Activated CD8-positive, alpha-beta memory T cell treated with anti-CD3 and anti-CD28 coated beads, Interleukin-2, amount 10 ng/mL, durations not matched to agents 7 days and 5 days (primary cell): Measurements from ENCODE around the gene PRKCE. TPM values are rescaled to one million over a fixed set of nuclear protein-coding genes. Genes with fewer than 3 reads are reported as not detected.
A peak's percentile ranks its signal among the peaks of the same experiment; 100 is the strongest.
"Not testable (repeated sequence)": the region's sequence is repeated elsewhere in the genome, so short reads cannot be mapped to it uniquely, and the experiment has no call there.

ENCODE experiments used
- ATAC-seq: fragments of 150-1000 bp; cut with Tn5 transposase; one replicate; pipeline ENCODE4 v1.10.0; 2021; ENCODE audit warnings: moderate library complexity
- CTCF ChIA-PET: fragments of 350-600 bp; sonication (Branson Sonifier 250); formaldehyde crosslinking; loops from one replicate; lab custom pipeline; 2021; ENCODE audit warnings: antibody characterized with exemption; lab: Charles Lee
- DNase-seq: peaks from one replicate; pipeline ENCODE4 v3.0.0-alpha.2; 2020
- H3K27ac Mint-ChIP-seq: one replicate; pipeline ENCODE4 v1.8.0; 2021; ENCODE audit warnings: mild to moderate bottlenecking, mixed read lengths
- H3K27me3 Mint-ChIP-seq: one replicate; pipeline ENCODE4 v1.8.0; 2021; ENCODE audit warnings: mixed read lengths
- H3K36me3 Mint-ChIP-seq: one replicate; pipeline ENCODE4 v1.8.0; 2021; ENCODE audit warnings: mild to moderate bottlenecking, mixed read lengths
- H3K4me1 Mint-ChIP-seq: one replicate; pipeline ENCODE4 v1.8.0; 2021; ENCODE audit warnings: mixed read lengths
- H3K4me3 Mint-ChIP-seq: one replicate; pipeline ENCODE4 v1.8.0; 2021; ENCODE audit warnings: mild to moderate bottlenecking, moderate library complexity, mixed read lengths
- H3K9me3 Mint-ChIP-seq: one replicate; pipeline ENCODE4 v1.8.0; 2022; ENCODE audit warnings: low read depth, mixed read lengths
- total RNA-seq, 2 experiments: library from RNA; stranded (reverse); gene quantifications; one replicate each; pipeline ENCODE4 v1.2.3, GENCODE V29; 2021

Gene PRKCE
- total RNA-seq, 2 experiments from 2014 or later: 16.7 to 39.2 TPM

DNA sequence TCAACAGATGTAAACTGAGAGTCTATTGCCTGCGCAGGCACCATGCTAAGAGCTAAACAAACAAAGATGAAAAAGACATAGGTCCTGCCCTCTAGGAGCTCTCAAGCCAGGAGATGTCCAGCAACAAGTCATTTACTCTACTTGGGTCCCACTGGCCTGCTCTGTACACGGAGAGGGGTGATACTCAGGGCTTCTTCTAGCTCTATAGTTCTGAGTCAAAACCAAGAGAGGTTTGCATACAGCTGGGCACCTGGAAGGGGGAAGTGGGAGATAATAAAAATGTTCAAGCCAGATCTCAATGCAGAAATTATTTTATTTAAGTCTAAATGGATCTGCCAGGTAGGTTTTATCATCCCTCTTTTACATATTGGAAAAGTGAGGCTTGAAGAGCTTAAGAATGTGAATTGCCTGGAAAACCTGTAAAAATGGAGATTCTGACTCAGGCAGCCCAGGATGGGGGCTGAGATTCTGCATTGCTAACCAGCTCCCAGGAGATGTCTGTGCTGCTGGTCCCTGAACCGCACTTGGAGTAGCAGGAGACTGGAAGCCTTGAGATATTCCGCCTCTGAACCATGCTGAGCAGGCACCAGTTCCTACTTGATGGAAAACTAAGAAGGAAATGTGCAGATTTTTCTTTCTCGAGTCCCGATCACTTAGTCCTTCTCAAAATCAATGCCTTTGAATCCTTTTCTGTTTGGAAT lies 201.1 kb downstream of the PRKCE start:
- H3K27ac Mint-ChIP-seq: no peak overlapping the region
- CTCF ChIA-PET: interaction anchor here (1.3 kb wide), 1 partner anchor 10 kb away, joined by 3 read pairs; no protein-coding TSS in a partner anchor

DNA sequence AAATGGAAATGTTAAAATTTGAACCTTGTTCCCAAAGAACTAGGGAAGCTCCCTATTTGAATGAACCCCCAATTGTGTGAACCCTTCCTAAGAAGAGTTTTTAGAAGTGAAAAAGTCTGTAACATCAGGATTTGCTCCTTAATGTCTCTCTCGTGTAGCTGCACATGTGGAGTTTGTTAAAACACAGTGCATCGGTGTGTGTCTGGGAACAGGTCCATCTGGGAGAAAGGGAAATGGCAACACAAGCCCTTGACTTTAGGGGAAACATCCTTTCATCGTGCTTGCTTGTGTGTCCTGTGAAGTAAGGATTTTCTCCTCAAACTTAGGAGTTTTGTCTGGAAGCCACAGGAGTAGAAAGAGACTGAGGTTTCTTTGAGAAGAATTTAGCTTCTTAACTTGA lies 203.9 kb downstream of the PRKCE start:
- no peak overlapping the region for H3K4me3 Mint-ChIP-seq
- H3K4me1 Mint-ChIP-seq: peaks cover 37% of the 10 kb centered on the region
- CTCF ChIA-PET: no interaction called here
- H3K36me3 Mint-ChIP-seq: peaks cover 30% of the 10 kb centered on the region
- peaks cover 4% of the 10 kb centered on the region for H3K9me3 Mint-ChIP-seq
- DNase-seq (no peak), ATAC-seq (no peak)
- no peaks in the 10 kb centered on the region for H3K27me3 Mint-ChIP-seq
- H3K27ac Mint-ChIP-seq: no peak overlapping the region

More for the DNA sequence above, 201.1 kb downstream of the PRKCE start:
- ATAC-seq: no peak
- peaks cover 46% of the 10 kb centered on the region for H3K4me1 Mint-ChIP-seq
- peak; percentile 8 for DNase-seq
- no peak overlapping the region for H3K4me3 Mint-ChIP-seq
- peaks cover 4% of the 10 kb centered on the region for H3K9me3 Mint-ChIP-seq
- no peaks in the 10 kb centered on the region for H3K27me3 Mint-ChIP-seq
- H3K36me3 Mint-ChIP-seq: peaks cover 39% of the 10 kb centered on the region

- H3K36me3 Mint-ChIP-seq: peaks cover 19% of the 10 kb centered on the region
- no peak for ATAC-seq
- no peaks in the 10 kb centered on the region for H3K27me3 Mint-ChIP-seq
- H3K4me3 Mint-ChIP-seq: no peak overlapping the region
- H3K27ac Mint-ChIP-seq: no peak overlapping the region
- H3K9me3 Mint-ChIP-seq: peaks cover 4% of the 10 kb centered on the region
- peaks cover 37% of the 10 kb centered on the region for H3K4me1 Mint-ChIP-seq
- no peak for DNase-seq
- CTCF ChIA-PET: interaction anchor here (1.0 kb wide), 1 partner anchor 11 kb away, joined by 3 read pairs; no protein-coding TSS in a partner anchor
Observed at GRCh38 chr2:45856391-45857274, 205.2 kb downstream of the PRKCE start.

DNA sequence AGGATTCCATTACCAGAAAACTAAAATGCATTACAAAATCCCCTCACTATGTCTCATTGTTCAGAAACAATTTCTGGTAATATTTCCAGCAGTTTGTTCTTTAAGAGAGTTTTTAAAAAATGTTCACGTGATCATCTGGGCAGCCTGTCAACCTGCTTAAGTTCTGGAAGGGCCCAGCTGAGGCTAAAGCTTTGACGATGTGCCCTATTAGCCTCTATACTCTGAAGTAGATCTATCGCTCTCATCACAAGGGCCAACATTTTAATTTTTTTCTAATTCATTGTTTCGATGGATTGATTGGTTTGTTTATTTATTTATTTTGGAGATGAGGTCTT lies 205.8 kb downstream of the PRKCE start:
- Mint-ChIP-seq H3K27me3 (no peaks in the 10 kb centered on the region), H3K27ac (no peak overlapping the region), H3K9me3 (peaks cover 2% of the 10 kb centered on the region), H3K4me1 (peaks cover 39% of the 10 kb centered on the region), H3K36me3 (peaks cover 15% of the 10 kb centered on the region), H3K4me3 (no peak overlapping the region)
- CTCF ChIA-PET: interaction anchor here (1.0 kb wide), 1 partner anchor 11 kb away, joined by 3 read pairs; no protein-coding TSS in a partner anchor
- DNase-seq (no peak), ATAC-seq (no peak)

GRCh38 chr2:45857867-45858520 lies 206.5 kb downstream of the PRKCE start:
- peaks cover 9% of the 10 kb centered on the region for H3K36me3 Mint-ChIP-seq
- DNase-seq (no peak), ATAC-seq (no peak)
- CTCF ChIA-PET: interaction anchor here (1.0 to 1.3 kb wide), 2 partner anchors 10 to 12 kb away, joined by 3 to 5 read pairs; no protein-coding TSS in a partner anchor
- no peak overlapping the region for H3K27ac Mint-ChIP-seq
- no peak overlapping the region for H3K4me3 Mint-ChIP-seq
- H3K27me3 Mint-ChIP-seq: no peaks in the 10 kb centered on the region
- H3K4me1 Mint-ChIP-seq: peaks cover 42% of the 10 kb centered on the region
- H3K9me3 Mint-ChIP-seq: no peaks in the 10 kb centered on the region

- not testable (repeated sequence) for H3K27ac Mint-ChIP-seq, H3K9me3 Mint-ChIP-seq, H3K36me3 Mint-ChIP-seq, DNase-seq, H3K27me3 Mint-ChIP-seq, H3K4me3 Mint-ChIP-seq, ATAC-seq
- H3K4me1 Mint-ChIP-seq: peaks cover 50% of the 10 kb centered on the region
- CTCF ChIA-PET: interaction anchor here (1.3 kb wide), 1 partner anchor 10 kb away, joined by 5 read pairs; no protein-coding TSS in a partner anchor
Observed at GRCh38 chr2:45858872-45859271, 207.4 kb downstream of the PRKCE start.

DNA sequence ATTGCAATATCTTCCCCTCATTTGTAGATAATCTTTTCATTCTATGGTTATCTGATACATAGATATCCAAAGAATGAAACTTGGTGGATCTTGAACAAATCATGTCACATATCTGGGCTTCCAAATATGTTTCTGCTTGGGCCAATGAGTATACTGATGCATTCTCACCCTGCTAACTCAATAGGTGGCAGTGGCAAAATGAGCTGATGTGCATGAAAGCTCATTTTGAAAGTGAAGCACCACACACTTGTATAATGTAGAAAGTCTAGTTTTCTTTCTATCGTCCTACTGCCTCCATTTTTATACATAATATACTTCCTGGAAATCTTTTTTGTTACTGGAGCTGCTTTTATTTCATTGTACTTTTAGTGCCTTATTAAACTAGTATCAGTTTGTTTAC lies 208.2 kb downstream of the PRKCE start:
- Mint-ChIP-seq H3K27me3 (no peaks in the 10 kb centered on the region), H3K4me1 (peaks cover 52% of the 10 kb centered on the region), H3K9me3 (no peaks in the 10 kb centered on the region), H3K4me3 (peak overlapping the region; percentile 69), H3K27ac (peak overlapping the region; percentile 87), H3K36me3 (peaks cover 5% of the 10 kb centered on the region)
- ATAC-seq (peak; percentile 28), DNase-seq (no peak)
- CTCF ChIA-PET: interaction anchor here (1.2 to 1.7 kb wide), 6 partner anchors 10 to 81 kb away, joined by 4 to 7 read pairs (median 5); no protein-coding TSS in a partner anchor

DNA sequence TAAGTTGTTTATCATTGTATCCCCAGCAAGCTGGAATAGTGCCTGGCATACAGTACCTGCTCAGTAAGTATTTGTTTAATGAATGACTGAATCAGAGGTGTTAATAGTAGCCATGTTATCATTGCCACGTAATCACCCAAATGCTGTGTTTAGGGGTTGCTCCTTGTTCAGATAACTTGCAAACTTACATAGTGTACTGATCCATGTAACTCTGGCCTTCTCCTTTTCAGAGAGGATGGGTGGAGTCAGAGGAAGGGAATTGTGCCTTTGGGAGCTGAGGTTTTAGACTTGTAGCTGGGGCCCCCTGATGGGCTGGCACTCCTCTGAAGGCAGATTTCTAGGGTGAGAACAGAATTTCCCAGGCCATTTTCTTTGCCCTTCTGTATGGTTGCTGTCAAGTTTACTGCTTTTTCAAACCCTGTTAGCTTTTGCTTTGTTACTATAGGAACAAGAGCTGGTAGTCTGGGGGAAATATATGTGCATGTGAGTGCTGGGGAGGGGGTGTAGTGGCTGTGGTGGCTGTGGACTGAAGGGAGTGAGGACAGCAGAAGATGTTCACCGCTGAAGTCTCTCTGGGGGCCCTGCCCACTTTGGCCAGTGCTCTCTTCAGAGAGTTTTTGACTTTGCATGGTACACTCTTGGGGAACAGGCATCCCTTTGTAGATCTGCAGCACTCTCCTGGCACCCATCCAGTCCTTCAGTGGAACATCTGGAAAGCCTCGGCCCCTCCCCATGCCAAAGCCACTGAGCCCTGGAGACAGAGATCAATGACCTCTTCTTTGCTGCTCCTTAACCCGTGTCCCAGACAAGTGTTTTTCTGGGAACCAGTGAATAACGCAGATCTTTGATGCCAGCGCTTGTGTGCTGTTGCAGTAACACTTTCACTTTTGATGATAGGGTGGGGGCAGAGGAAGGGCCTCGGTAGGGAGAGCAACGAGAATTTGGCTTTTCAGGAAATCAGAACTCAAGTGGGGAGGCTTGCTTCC lies 209.0 kb downstream of the PRKCE start:
- Mint-ChIP-seq H3K4me1 (peaks cover 56% of the 10 kb centered on the region), H3K36me3 (peaks cover 5% of the 10 kb centered on the region), H3K9me3 (no peaks in the 10 kb centered on the region), H3K4me3 (peak overlapping the region; percentile 69), H3K27me3 (no peaks in the 10 kb centered on the region), H3K27ac (peak overlapping the region; percentile 87)
- ATAC-seq (peak; percentile 63), DNase-seq (peak; percentile 54)
- CTCF ChIA-PET: interaction anchor here (1.2 to 1.7 kb wide), 6 partner anchors 9 to 82 kb away, joined by 4 to 7 read pairs (median 5); no protein-coding TSS in a partner anchor

GRCh38 chr2:45862843-45863242 lies 211.4 kb downstream of the PRKCE start:
- peaks cover 3% of the 10 kb centered on the region for H3K36me3 Mint-ChIP-seq
- DNase-seq (peak; percentile 74), ATAC-seq (peak; percentile 59)
- H3K27me3 Mint-ChIP-seq: no peaks in the 10 kb centered on the region
- CTCF ChIA-PET: interaction anchor here (1.1 to 1.5 kb wide), 5 partner anchors 10 to 213 kb away, joined by 3 to 7 read pairs (median 4); no protein-coding TSS in a partner anchor
- H3K4me1 Mint-ChIP-seq: peaks cover 60% of the 10 kb centered on the region
- H3K27ac Mint-ChIP-seq: peak overlapping the region; percentile 72
- H3K4me3 Mint-ChIP-seq: peak overlapping the region; percentile 21
- H3K9me3 Mint-ChIP-seq: no peaks in the 10 kb centered on the region

- H3K4me3 Mint-ChIP-seq: no peak overlapping the region
- H3K36me3 Mint-ChIP-seq: peaks cover 3% of the 10 kb centered on the region
- CTCF ChIA-PET: interaction anchor here (1.1 to 1.5 kb wide), 4 partner anchors 14 to 221 kb away, joined by 3 to 7 read pairs (median 5); no protein-coding TSS in a partner anchor
- no peak overlapping the region for H3K27ac Mint-ChIP-seq
- peaks cover 66% of the 10 kb centered on the region for H3K4me1 Mint-ChIP-seq
- no peaks in the 10 kb centered on the region for H3K27me3 Mint-ChIP-seq
- DNase-seq (no peak), ATAC-seq (no peak)
- H3K9me3 Mint-ChIP-seq: no peaks in the 10 kb centered on the region
Observed at GRCh38 chr2:45864121-45864520, 212.6 kb downstream of the PRKCE start.

DNA sequence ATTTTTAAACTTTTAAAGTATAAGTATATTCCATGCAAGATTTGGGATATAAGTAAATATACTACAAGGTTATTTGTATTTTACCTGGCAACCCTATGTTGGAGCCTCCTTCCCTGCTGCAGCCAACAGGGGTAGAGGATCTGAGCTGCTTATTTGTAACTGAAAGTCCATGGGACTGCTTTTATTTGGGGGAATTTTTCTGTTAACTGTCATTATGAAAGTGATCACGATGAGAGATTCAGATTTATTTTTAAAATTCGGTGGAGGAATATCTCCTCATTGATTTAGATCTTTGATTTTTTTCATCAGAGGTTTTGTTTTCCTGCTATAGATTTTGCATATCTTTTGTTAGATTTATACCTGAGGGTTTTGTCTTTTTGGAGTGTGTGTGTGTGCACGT lies 215.9 kb downstream of the PRKCE start:
- CTCF ChIA-PET: interaction anchor here (2.0 kb wide), 1 partner anchor 17 kb away, joined by 8 read pairs; no protein-coding TSS in a partner anchor
- Mint-ChIP-seq H3K36me3 (peaks cover 1% of the 10 kb centered on the region), H3K9me3 (no peaks in the 10 kb centered on the region), H3K4me3 (no peak overlapping the region), H3K4me1 (peaks cover 60% of the 10 kb centered on the region), H3K27ac (peak overlapping the region; percentile 46), H3K27me3 (no peaks in the 10 kb centered on the region)
- ATAC-seq (no peak), DNase-seq (no peak)

DNA sequence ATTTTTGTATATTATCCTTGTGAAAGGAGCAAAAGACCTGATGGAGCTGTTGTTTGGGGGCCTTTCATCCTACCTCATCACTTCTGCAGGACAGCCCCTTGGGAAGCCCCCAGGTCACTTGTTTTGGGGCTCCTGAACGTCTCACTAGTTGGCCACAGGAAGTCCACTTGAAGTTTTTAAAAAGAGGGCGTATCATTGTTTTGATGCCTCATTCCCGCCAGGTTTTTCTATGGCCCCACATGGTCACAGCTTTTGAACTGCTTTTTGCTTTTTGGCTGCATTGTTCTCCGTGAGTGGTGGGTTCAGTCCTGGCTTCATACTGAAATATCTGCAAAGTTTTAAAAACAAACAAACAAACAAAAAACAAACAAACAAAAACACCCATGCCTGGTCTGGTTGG lies 216.3 kb downstream of the PRKCE start:
- DNase-seq (no peak), ATAC-seq (no peak)
- Mint-ChIP-seq H3K9me3 (no peaks in the 10 kb centered on the region), H3K27ac (peak overlapping the region; percentile 46), H3K4me3 (no peak overlapping the region), H3K4me1 (peaks cover 60% of the 10 kb centered on the region), H3K36me3 (peaks cover 4% of the 10 kb centered on the region), H3K27me3 (no peaks in the 10 kb centered on the region)
- CTCF ChIA-PET: interaction anchor here (1.0 to 3.1 kb wide), 3 partner anchors 11 to 23 kb away, joined by 3 to 10 read pairs (median 8); no protein-coding TSS in a partner anchor
